GM12865 (cell line): ENCODE data around the gene BARX2.

Source experiments
- DNase-seq: peaks from one replicate; pipeline ENCODE4 v3.0.0; 2010; ENCODE audit warnings: low read depth
- H3K4me3 ChIP-seq: 2 replicates; pipeline ENCODE4 v1.5.1; 2011; ENCODE audit warnings: mild to moderate bottlenecking, low read depth, low read length, control low read depth
- TF ChIP-seq, protein P1 (sequence below): IDR thresholded peaks from 2 replicates; pipeline ENCODE4 v1.5.1; 2011; ENCODE audit warnings: low read length, control low read depth, low read depth, inconsistent platforms; ENCODE audit not compliant: insufficient read depth; ENCODE audit errors: missing control alignments

Gene BARX2

DNA sequence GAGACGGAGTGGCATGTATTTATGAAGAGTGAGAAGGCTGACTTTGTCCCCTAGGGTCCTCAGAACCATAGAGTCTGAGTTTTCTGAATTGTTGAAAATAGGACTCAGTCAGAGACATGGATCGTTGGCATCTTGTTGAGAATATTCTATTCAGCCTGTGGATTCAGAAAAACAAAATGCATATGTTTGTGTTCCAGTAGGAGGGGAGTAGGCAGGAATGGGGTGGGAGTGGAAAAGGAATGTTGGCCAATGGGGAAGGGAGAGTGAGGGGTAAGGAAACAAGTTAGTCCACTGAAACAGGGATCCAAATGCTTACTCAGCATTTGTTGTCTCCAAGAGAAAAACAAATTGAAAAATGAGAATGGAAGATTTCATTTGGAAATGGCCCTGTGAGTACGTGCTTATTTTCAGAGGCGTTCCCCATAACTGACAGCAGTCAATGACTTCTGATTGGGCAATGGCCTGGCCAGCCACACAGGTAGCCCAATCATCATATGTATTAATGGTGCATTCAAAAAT is 14.7 kb downstream of the BARX2 start:
- no peak overlapping the region for H3K4me3 ChIP-seq
- no peak for DNase-seq
- TF ChIP-seq, protein P1, sequence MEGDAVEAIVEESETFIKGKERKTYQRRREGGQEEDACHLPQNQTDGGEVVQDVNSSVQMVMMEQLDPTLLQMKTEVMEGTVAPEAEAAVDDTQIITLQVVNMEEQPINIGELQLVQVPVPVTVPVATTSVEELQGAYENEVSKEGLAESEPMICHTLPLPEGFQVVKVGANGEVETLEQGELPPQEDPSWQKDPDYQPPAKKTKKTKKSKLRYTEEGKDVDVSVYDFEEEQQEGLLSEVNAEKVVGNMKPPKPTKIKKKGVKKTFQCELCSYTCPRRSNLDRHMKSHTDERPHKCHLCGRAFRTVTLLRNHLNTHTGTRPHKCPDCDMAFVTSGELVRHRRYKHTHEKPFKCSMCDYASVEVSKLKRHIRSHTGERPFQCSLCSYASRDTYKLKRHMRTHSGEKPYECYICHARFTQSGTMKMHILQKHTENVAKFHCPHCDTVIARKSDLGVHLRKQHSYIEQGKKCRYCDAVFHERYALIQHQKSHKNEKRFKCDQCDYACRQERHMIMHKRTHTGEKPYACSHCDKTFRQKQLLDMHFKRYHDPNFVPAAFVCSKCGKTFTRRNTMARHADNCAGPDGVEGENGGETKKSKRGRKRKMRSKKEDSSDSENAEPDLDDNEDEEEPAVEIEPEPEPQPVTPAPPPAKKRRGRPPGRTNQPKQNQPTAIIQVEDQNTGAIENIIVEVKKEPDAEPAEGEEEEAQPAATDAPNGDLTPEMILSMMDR: no peak

DNA sequence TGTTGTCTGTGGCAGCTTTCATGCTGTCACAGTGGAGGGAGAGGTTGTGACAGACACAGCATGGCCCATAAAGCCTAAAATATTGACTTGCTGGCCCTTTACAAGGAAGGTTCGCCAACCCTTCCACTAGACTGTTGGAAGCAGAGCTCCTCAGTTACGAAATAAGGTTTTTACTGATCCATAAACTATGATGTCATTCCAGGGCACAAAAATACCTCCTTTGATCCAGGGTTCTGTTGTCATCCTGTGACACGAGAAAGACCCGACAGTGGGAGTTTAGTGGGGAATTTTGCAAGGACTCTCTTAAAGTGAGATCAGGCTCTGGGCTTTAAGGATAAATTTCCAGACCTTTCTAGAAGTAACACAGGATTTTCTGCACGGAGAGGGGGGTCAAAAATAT is 15.7 kb downstream of the BARX2 start:
- no peak overlapping the region for H3K4me3 ChIP-seq
- DNase-seq: no peak
- TF ChIP-seq, protein P1: no peak

DNA sequence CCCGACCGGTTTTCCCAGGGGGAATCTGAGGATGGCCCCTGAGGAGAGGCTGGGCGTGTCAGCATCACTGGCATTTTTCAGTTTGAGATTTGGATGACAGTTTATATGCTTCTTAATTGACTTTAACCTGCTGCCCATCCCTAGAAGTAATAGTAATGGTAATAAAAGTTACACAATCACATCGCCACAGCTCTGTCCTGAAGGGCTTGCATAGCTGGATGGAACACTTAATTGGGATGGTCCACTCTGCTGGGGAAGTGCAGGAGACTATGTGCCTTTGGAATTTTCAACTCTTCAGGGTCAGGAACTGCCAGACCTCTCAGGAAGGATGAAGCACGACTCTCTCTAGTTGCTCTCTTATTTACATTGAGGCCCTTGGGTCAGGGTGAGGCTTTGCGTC is 16.2 kb downstream of the BARX2 start:
- TF ChIP-seq, protein P1: no peak
- no peak overlapping the region for H3K4me3 ChIP-seq
- no peak for DNase-seq

DNA sequence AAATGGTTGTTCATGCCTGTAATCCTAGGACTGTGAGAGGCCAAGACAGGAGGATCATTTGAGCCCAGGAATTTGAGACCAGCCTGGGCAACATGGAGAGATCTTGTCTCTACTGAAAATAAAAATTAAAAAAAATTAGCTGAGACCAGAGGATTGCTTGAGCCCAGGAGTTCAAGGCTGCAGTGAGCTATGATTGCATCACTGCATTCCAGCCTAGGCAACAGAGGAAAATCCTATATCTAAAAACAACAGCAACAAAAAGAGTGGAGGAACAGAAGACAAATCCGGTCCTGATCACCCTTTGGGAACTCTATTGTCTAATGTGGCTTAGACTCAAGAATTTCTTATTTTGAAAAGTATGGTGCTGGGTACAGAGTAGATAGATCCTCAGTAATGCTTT is 17.3 kb downstream of the BARX2 start:
- DNase-seq: no peak
- TF ChIP-seq, protein P1: no peak
- no peak overlapping the region for H3K4me3 ChIP-seq

DNA sequence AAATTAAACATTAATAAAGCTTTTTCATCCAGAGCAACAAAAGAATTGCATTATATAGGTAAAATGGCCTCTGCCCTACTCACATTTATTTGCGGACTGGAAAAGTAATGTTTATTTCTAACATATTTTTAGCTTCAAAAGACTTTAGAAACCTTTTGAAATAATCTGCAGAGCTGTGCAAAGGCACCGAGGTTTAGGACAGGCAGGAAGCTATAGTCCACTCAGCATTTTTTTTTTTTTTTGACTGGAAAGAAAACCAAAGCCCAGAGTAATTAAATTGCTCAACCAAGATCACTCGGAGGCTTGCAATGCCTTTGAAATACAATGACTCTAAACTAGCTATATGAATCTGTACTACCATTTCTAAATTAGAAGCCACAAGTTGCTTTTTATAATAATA is 19.1 kb downstream of the BARX2 start:
- DNase-seq: no peak
- no peak overlapping the region for H3K4me3 ChIP-seq
- TF ChIP-seq, protein P1: no peak

DNA sequence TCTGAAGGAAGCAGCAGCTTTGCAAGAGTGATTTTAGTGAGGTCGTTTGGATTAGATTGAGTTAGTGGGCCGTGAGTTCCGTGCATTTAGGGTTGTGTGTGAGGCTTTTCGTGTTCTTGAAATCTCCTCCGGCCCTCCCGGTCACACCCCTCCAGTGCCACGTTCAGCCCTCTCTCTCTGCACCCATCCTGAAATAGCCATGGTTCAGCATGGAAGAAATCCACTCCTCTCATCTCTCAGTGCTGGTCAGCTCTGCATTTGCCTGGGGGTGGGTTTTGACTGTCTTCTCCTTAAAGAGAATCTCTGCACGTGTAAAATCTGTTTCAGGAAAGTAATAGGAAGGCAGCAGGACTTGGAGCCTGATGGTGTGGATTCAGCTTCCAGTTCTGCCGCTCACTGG is 19.8 kb downstream of the BARX2 start:
- DNase-seq: no peak

DNA sequence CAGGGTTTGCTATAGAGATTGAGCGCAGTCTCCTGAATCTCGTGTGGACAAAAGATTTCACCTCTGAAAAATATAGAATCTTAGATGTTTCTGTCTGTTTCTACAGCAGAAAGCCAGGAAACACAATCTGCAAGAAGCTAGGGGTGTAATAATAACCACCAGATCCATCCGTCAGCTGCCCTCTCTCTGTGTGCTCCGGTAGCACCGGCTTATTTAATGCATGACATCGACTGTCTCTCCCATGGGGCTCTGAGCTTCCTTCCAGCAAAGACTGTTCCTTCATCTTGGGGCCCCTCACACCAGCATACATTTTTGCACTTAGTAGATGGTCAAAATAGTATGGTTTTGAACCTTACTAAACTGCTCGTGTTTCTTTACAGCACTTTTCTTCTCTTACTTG is 20.2 kb downstream of the BARX2 start:
- TF ChIP-seq, protein P1: no peak
- no peak for DNase-seq
- no peak overlapping the region for H3K4me3 ChIP-seq

More for the DNA sequence above, 19.8 kb downstream of the BARX2 start:
- TF ChIP-seq, protein P1: no peak
- no peak overlapping the region for H3K4me3 ChIP-seq
